Muscle of leg (tissue), 16 donors: ENCODE measurements around the gene SPRR1B. TPM values are rescaled to one million over a fixed set of nuclear protein-coding genes. Genes with fewer than 3 reads are reported as not detected.

Experiments
- DNase-seq: peaks from one replicate; pipeline ENCODE4 v3.0.0; 2013
- H3K27ac ChIP-seq: one replicate; pipeline ENCODE4 v1.5.1; 2013; ENCODE audit warnings: mild to moderate bottlenecking, low read length, control low read depth
- H3K27me3 ChIP-seq: one replicate; pipeline ENCODE4 v1.6.1; 2013; ENCODE audit warnings: low read length; ENCODE audit not compliant: control insufficient read depth, insufficient read depth
- H3K36me3 ChIP-seq: one replicate; pipeline ENCODE4 v1.6.1; 2013; ENCODE audit warnings: low read length; ENCODE audit not compliant: control insufficient read depth, insufficient read depth
- H3K4me1 ChIP-seq: one replicate; pipeline ENCODE4 v1.6.1; 2013; ENCODE audit warnings: low read length; ENCODE audit not compliant: control insufficient read depth, insufficient read depth
- H3K4me3 ChIP-seq: one replicate; pipeline ENCODE4 v1.5.1; 2013; ENCODE audit warnings: low read length, control low read depth
- H3K9me3 ChIP-seq: replicated peaks from 2 replicates; pipeline ENCODE4 v1.6.1; 2013; ENCODE audit warnings: low read depth, low read length; ENCODE audit not compliant: control insufficient read depth
- WGBS: methylation state at CpG from one replicate; pipeline ENCODE4 v1.1.5; 2013; ENCODE audit warnings: missing lambda C conversion rate; ENCODE audit not compliant: insufficient coverage; 5-methylcytosine and 5-hydroxymethylcytosine counted together
- long read RNA-seq, 11 donors: transcript quantifications; one replicate each; lab custom pipeline, GENCODE V29; 2026
- polyA plus RNA-seq, 8 donors: library from polyadenylated mRNA; unstranded; fragments of 120-200 nt; gene quantifications; one replicate each; pipeline versions ENCODE4 v1.2.1 to v1.2.3, GENCODE V29; 2013; ENCODE audit warnings: inconsistent platforms in 1 of 8, low replicate concordance in 1 of 8; ENCODE audit not compliant: insufficient read length in 8 of 8, insufficient read depth in 1 of 8
- total RNA-seq: library from RNA; stranded (reverse); fragments of 120-200 nt; gene quantifications from one replicate; pipeline ENCODE4 v1.2.4, GENCODE V29; 2013

SPRR1B gene, protein sequence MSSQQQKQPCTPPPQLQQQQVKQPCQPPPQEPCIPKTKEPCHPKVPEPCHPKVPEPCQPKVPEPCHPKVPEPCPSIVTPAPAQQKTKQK
- not detected for total RNA-seq
- polyA plus RNA-seq: 1 to 10 TPM in 1 of 8 donors, under 1 TPM in 1, not detected in 6; 0.73 to 2.8 TPM
- long read RNA-seq, donor 1: 0 reads
- long read RNA-seq, donor 2: 0 reads
- long read RNA-seq, donor 3: 0 reads
- long read RNA-seq, donor 4: 0 reads
- long read RNA-seq, donor 5: 0 reads
- long read RNA-seq, donor 6: 0 reads
- long read RNA-seq, donor 7: 0 reads
- long read RNA-seq, donor 8: 0 reads
- long read RNA-seq, donor 9: 0 reads
- long read RNA-seq, donor 10: 0 reads
- long read RNA-seq, donor 11: 0 reads

DNA sequence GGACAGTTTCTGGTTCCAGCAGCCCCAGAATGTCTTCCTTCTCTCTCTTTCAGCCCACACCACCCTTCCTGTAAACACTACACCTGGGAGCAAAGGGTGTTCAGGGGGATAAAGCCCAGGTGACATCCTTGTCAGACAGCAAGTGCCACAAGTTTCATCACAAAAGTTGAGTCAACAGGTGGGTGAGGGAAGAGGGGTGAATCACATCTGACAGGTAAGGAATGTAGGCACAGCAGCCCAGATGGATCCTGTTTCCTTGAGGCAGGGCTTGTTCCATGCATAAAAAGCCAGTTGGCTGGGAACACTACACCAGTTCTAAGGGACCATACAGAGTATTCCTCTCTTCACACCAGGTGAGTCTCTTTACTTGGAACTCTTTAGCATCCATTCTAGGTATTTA, at the start of gene SPRR1B:
Gene SPRR1B, plus strand, starts transcription at position 309 of the 400 bp plus-strand sequence. CDS start 1,143 bp downstream, outside the sequence.
- H3K27me3 ChIP-seq: no peaks in the 10 kb centered on the region
- H3K9me3 ChIP-seq: no peaks in the 10 kb centered on the region
- H3K36me3 ChIP-seq: no peaks in the 10 kb centered on the region
- H3K4me1 ChIP-seq: no peaks in the 10 kb centered on the region
- H3K4me3 ChIP-seq: no peak within 1 kb of the TSS
- H3K27ac ChIP-seq: no peak within 1 kb of the TSS
- DNase-seq: no peak

DNA sequence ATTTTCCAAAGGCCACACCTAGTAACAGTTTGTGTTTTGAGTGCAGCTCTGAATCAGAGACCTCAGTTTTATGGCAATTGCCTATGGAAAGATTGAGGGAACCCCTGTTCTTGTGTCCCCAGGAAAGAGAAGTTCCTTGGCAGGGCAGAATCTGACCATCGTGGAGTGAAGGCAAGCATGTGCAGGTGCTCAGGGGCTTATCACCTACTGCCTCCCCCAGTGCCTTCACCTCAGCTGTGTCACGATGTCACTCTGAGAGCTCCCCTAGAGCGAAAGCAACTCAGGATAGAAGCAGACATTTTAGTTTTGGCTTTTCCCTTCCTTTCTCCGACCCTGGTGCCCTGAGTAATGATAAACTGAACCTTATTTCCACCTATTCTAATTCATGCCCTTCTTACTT, 48.9 kb upstream of the SPRR1B start:
- H3K36me3 ChIP-seq: no peaks in the 10 kb centered on the region
- 81% methylated on average over 4 of the region's 4 CpGs for WGBS
- no peak overlapping the region for H3K4me3 ChIP-seq
- H3K4me1 ChIP-seq: no peaks in the 10 kb centered on the region
- no peaks in the 10 kb centered on the region for H3K9me3 ChIP-seq
- DNase-seq: no peak
- H3K27me3 ChIP-seq: no peaks in the 10 kb centered on the region
- no peak overlapping the region for H3K27ac ChIP-seq

DNA sequence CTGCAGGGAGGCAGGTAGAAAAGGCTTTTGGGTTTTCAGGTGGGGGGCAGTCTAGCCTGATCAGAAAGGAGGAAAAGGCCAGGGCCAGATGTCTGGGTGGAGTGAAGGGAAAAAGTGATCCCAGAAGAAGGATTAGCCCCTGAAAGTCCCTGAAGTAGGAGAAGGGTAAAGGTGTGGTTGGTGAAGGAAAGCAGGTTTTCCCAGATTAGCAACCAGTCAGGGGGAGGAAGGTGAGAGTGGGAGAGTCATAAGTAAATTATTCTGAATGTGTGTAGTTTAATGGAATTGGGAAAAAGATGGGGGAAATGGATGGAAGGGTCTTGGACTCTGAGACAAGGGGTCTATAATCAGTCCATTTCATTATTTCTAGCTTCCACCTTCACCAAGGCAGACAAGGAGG, 47.8 kb upstream of the SPRR1B start:
- DNase-seq: no peak
- H3K36me3 ChIP-seq: no peaks in the 10 kb centered on the region
- H3K27me3 ChIP-seq: no peaks in the 10 kb centered on the region
- no peak overlapping the region for H3K4me3 ChIP-seq
- no peaks in the 10 kb centered on the region for H3K4me1 ChIP-seq
- H3K9me3 ChIP-seq: no peaks in the 10 kb centered on the region
- no peak overlapping the region for H3K27ac ChIP-seq

DNA sequence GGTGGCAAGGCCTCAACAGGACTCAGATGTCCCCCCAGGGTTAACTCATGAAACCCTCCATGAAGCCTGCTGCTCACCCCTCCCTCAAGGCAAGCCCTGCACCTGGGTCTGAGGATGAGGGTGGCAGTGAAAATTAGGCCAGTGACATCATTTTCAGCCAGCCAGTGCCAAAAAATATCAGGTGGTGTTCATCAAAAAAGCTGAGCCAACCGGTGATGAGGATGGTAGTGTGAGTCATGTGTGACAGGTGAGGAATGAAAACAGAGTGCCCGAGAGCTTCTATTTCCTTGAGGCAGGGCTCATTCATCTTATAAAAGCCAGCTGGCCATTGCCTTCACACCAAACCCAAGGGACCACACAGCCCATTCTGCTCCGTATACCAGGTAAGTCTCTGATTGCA, 47.3 kb upstream of the SPRR1B start, which contains the start of gene SPRR1A:
Gene SPRR1A, plus strand, starts transcription at position 339 of the 400 bp plus-strand sequence. CDS start 1,150 bp downstream, outside the sequence.
- Histone ChIP-seq H3K4me1 (no peaks in the 10 kb centered on the region), H3K27me3 (no peaks in the 10 kb centered on the region), H3K27ac (no peak within 1 kb of the TSS), H3K4me3 (no peak within 1 kb of the TSS), H3K9me3 (no peaks in the 10 kb centered on the region), H3K36me3 (no peaks in the 10 kb centered on the region)
- no peak for DNase-seq
- 100% methylated on average over 1 of the region's 3 CpGs for WGBS

DNA sequence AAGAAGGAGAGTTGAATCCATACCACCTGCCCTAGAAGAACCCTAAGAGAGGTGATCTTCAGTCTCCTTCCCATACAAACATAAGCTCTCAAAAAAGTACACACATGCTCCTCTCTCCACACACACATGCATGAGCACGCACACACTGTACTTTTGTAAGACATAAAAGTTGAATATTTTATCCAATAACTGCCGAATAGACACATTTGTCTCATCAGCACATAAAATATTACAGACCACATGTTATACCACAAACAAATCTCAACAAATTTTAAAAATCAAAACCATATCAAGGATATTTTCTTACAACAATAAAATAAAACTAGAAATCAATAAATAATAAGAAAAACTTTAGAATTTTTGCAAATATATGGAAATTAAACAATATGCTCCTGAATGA, 44.4 kb upstream of the SPRR1B start:
- H3K9me3 ChIP-seq: no peaks in the 10 kb centered on the region
- no peak for DNase-seq
- no peaks in the 10 kb centered on the region for H3K27me3 ChIP-seq
- H3K4me1 ChIP-seq: no peaks in the 10 kb centered on the region
- WGBS: no CpG with 5 or more reads among the region's 2 CpGs
- no peak overlapping the region for H3K27ac ChIP-seq
- H3K36me3 ChIP-seq: no peaks in the 10 kb centered on the region
- H3K4me3 ChIP-seq: no peak overlapping the region

DNA sequence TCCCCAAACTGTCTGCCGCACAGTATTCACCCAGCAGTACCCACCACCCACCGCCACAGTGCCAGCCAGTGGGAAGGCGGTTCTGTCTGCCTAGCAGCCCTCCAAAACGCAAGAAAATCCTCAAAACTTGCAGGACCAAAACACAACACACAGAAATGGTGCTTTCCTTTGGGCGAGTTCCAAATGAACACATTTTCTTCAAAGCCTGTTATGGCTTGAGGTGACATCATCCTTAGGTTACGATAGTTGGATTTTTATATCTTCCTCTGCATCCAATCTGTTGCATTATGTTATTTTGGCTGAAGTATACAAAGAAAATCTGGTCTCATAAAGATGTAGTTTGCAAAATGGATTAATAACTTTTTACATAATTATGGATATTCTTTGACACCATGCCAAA, 37.8 kb upstream of the SPRR1B start:
- DNase-seq: no peak
- Histone ChIP-seq H3K36me3 (no peaks in the 10 kb centered on the region), H3K4me1 (no peaks in the 10 kb centered on the region), H3K27me3 (no peaks in the 10 kb centered on the region), H3K9me3 (peaks cover 3% of the 10 kb centered on the region), H3K4me3 (no peak overlapping the region), H3K27ac (no peak overlapping the region)
- WGBS: 90% methylated on average over 2 of the region's 6 CpGs

DNA sequence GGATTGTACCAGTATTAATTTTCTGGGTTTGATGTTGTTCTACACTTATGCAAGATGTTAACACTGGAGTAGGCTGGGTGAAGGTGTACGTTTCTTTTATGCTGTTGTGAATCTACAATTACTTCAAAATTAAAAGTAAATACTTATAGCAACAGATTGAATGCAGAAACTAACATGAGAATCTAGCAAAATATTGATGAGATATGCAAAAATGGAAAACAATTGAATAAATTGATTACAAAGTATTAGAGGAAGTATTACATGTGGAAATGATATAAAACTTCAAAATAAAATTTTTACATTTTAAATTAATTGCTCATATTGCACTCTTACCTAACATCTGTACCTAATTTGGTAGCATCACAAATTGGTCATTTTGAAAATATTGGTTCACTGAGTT, 35.2 kb upstream of the SPRR1B start:
- no peaks in the 10 kb centered on the region for H3K27me3 ChIP-seq
- no CpG with 5 or more reads among the region's 1 CpG for WGBS
- no peaks in the 10 kb centered on the region for H3K4me1 ChIP-seq
- H3K4me3 ChIP-seq: no peak overlapping the region
- peaks cover 3% of the 10 kb centered on the region for H3K9me3 ChIP-seq
- no peak for DNase-seq
- H3K27ac ChIP-seq: no peak overlapping the region
- H3K36me3 ChIP-seq: no peaks in the 10 kb centered on the region

DNA sequence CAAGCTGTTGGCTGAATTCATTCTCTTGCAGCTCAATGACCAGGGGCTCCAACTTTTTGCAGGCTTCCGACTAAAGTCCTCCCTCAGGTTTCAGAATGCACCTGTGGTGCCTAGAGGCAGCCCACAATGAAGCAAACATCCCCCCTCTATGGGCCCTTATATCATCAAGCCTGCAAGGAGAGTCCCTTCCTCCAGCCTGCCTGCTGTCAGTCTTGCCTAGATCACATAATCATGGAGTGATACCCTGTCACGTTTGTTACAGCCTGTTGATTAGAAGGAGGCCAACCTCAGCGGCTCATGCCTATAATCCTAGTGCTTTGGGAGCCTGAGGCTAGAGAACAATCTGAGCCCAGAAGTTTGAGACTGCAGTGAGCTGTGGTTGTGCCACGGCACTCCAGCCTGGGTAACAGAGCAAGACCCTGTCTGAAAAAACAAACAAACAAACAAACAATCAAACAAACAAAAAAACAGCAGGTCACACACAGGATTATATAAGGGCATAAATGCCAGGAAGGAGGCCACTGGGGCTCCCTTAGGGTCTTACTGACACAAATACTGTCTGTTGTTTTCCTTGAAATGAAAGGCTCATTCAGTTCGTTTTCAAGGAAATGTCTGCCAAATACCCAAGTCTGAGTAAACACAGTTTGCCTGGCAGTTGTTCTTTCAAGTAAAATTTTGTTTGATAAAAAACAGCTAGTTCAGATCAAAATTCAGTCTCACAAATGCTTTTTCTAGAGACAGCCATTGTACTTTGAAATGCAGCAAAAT, 34.2 kb upstream of the SPRR1B start:
- 18% methylated on average over 3 of the region's 5 CpGs for WGBS
- H3K4me3 ChIP-seq: no peak overlapping the region
- H3K9me3 ChIP-seq: peaks cover 3% of the 10 kb centered on the region
- H3K27me3 ChIP-seq: no peaks in the 10 kb centered on the region
- DNase-seq: no peak
- H3K4me1 ChIP-seq: no peaks in the 10 kb centered on the region
- H3K27ac ChIP-seq: no peak overlapping the region
- H3K36me3 ChIP-seq: no peaks in the 10 kb centered on the region

DNA sequence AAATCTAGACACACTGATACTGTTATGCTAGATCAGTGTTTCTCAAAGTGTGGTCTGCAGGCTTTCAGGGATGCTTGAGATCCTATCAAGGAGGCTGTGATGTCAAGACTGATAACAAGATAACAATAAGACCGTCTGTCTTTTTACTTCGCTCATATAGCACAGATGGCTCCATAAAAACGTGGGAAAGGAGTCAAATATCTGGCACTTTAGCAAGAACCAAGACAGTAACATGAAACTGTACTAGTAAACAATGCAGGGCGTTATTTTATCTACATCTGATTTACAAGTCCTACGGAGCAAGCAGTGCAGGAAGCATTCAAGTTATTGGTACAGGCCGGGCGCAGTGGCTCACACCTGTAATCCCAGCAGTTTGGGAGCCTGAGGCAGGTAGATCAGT, 33.1 kb upstream of the SPRR1B start:
- WGBS: 20% methylated on average over 2 of the region's 7 CpGs

DNA sequence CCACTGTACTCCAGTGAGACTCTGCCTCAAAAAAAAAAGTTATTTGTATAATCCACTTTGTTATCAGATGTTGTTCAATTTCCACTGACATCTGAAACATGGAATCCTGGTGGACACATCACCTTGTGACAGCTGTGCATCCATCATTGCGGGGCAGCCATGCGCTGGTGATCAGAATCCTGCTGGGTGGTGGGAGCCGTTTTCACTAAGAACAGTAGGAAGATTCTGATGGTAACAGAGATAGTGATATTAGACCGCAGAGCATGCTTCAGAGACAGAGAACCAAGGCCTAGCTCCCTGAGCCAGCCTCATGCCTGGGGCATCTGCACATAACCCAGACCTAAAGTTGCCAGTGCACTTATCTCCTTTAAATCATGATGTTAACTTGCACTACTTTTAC, 32.5 kb upstream of the SPRR1B start:
- Histone ChIP-seq H3K9me3 (peaks cover 3% of the 10 kb centered on the region), H3K27ac (no peak overlapping the region), H3K4me1 (no peaks in the 10 kb centered on the region), H3K36me3 (no peaks in the 10 kb centered on the region), H3K4me3 (no peak overlapping the region), H3K27me3 (no peaks in the 10 kb centered on the region)
- WGBS: 100% methylated on average over 1 of the region's 4 CpGs
- DNase-seq: no peak

More for the DNA sequence above, 33.1 kb upstream of the SPRR1B start:
- Histone ChIP-seq H3K27ac (no peak overlapping the region), H3K4me1 (no peaks in the 10 kb centered on the region), H3K9me3 (peaks cover 3% of the 10 kb centered on the region), H3K27me3 (no peaks in the 10 kb centered on the region), H3K36me3 (no peaks in the 10 kb centered on the region), H3K4me3 (no peak overlapping the region)
- no peak for DNase-seq
